Trophoblast cell (in vitro differentiated cells and primary cell): Measurements from ENCODE around the gene MGAT5.

Experiments
- DNase-seq, 2 donors: peaks; one replicate each; pipeline ENCODE4 v3.0.0-alpha.2; 2016
- H2AFZ ChIP-seq: 2 replicates; pipeline ENCODE4 v1.6.1; 2013; ENCODE audit warnings: low read length, moderate library complexity, mild to moderate bottlenecking; ENCODE audit not compliant: insufficient read depth, poor library complexity
- H2AK5ac ChIP-seq: 2 replicates; pipeline ENCODE4 v1.6.1; 2013; ENCODE audit warnings: mild to moderate bottlenecking, low read length
- H2BK120ac ChIP-seq: 2 replicates; pipeline ENCODE4 v1.6.1; 2013; ENCODE audit warnings: low read length, mild to moderate bottlenecking, moderate library complexity; ENCODE audit not compliant: insufficient read depth, poor library complexity
- H2BK12ac ChIP-seq: 2 replicates; pipeline ENCODE4 v1.6.1; 2013; ENCODE audit warnings: mild to moderate bottlenecking, low read length, moderate library complexity
- H2BK5ac ChIP-seq: 2 replicates; pipeline ENCODE4 v1.6.1; 2013; ENCODE audit warnings: low read length, low read depth, moderate library complexity, mild to moderate bottlenecking; ENCODE audit not compliant: poor library complexity
- H3K14ac ChIP-seq: 2 replicates; pipeline ENCODE4 v1.6.1; 2013; ENCODE audit warnings: mild to moderate bottlenecking, low read length
- H3K18ac ChIP-seq: 2 replicates; pipeline ENCODE4 v1.6.1; 2013; ENCODE audit warnings: mild to moderate bottlenecking, low read length
- H3K23ac ChIP-seq: 2 replicates; pipeline ENCODE4 v1.6.1; 2013; ENCODE audit warnings: low read length
- H3K27ac ChIP-seq: 2 replicates; pipeline ENCODE4 v1.5.1; 2013; ENCODE audit warnings: low read depth, mild to moderate bottlenecking, inconsistent platforms, low read length, moderate library complexity
- H3K27me3 ChIP-seq: 2 replicates; pipeline ENCODE4 v1.6.1; 2013; ENCODE audit warnings: inconsistent platforms, mild to moderate bottlenecking, low read length, moderate library complexity; ENCODE audit not compliant: insufficient read depth
- H3K36me3 ChIP-seq, 2 experiments: 1 replicate in 1 of 2; 2 replicates in 1 of 2; pipeline ENCODE4 v1.6.1; 2013; ENCODE audit warnings: low read length in 2 of 2, mild to moderate bottlenecking in 2 of 2, moderate library complexity in 1 of 2; ENCODE audit not compliant: insufficient read depth in 2 of 2, control insufficient read depth in 1 of 2
- H3K4ac ChIP-seq: 2 replicates; pipeline ENCODE4 v1.6.1; 2013; ENCODE audit warnings: low read depth, mild to moderate bottlenecking, low read length, moderate library complexity
- H3K4me1 ChIP-seq, 2 experiments: 1 replicate in 1 of 2; 2 replicates in 1 of 2; pipeline ENCODE4 v1.6.1; 2013; ENCODE audit warnings: low read length in 2 of 2, mild to moderate bottlenecking in 2 of 2, moderate library complexity in 1 of 2; ENCODE audit not compliant: insufficient read depth in 2 of 2, control insufficient read depth in 1 of 2
- H3K4me2 ChIP-seq: 2 replicates; pipeline ENCODE4 v1.6.1; 2013; ENCODE audit warnings: inconsistent platforms, mild to moderate bottlenecking, low read length, moderate library complexity
- H3K4me3 ChIP-seq: 2 replicates; pipeline ENCODE4 v1.5.1; 2013; ENCODE audit warnings: mild to moderate bottlenecking, low read depth, low read length, inconsistent platforms
- H3K79me1 ChIP-seq: one replicate; pipeline ENCODE4 v1.6.1; 2013; ENCODE audit warnings: low read length
- H3K79me2 ChIP-seq: 2 replicates; pipeline ENCODE4 v1.6.1; 2013; ENCODE audit warnings: low read length, mild to moderate bottlenecking; ENCODE audit not compliant: control insufficient read depth, insufficient read depth, poor library complexity
- H3K9ac ChIP-seq: 2 replicates; pipeline ENCODE4 v1.6.1; 2013; ENCODE audit warnings: mild to moderate bottlenecking, low read length
- H3K9me3 ChIP-seq: 2 replicates; pipeline ENCODE4 v1.6.1; 2013; ENCODE audit warnings: low read depth, mild to moderate bottlenecking, control low read depth, inconsistent platforms, low read length; ENCODE audit not compliant: insufficient read depth
- H4K12ac ChIP-seq: 2 replicates; pipeline ENCODE4 v1.6.1; 2013; ENCODE audit warnings: low read depth, mild to moderate bottlenecking, low read length, moderate library complexity
- H4K8ac ChIP-seq: 2 replicates; pipeline ENCODE4 v1.6.1; 2013; ENCODE audit warnings: low read depth, mild to moderate bottlenecking, low read length, moderate library complexity
- H4K91ac ChIP-seq: one replicate; pipeline ENCODE4 v1.6.1; 2013; ENCODE audit warnings: low read depth, mild to moderate bottlenecking, low read length, moderate library complexity
- WGBS: extraction: QIAGEN DNeasy Blood & Tissue Kit; methylation state at CpG from one replicate; pipeline ENCODE4 v1.1.7; 2013; ENCODE audit warnings: missing lambda C conversion rate; ENCODE audit not compliant: insufficient read length, insufficient coverage; ENCODE audit errors: extremely low coverage; 5-methylcytosine and 5-hydroxymethylcytosine counted together

The MGAT5 gene

GRCh38 chr2:134479696-134480330 lies 225.9 kb downstream of the MGAT5 start:
- no peak for DNase-seq
- no peaks in the 10 kb centered on the region for H3K79me1 ChIP-seq
- H3K14ac ChIP-seq, result no peak overlapping the region
- H2AFZ ChIP-seq, result no peak overlapping the region
- no CpG with 5 or more reads among the region's 4 CpGs for WGBS
- H3K23ac ChIP-seq, result no peak overlapping the region
- no peaks in the 10 kb centered on the region for H3K79me2 ChIP-seq
- no peaks in the 10 kb centered on the region for H3K36me3 ChIP-seq
- H3K4ac ChIP-seq, result no peak overlapping the region
- no peaks in the 10 kb centered on the region for H3K27me3 ChIP-seq
- no peak overlapping the region for H3K9ac ChIP-seq
- H3K4me1 ChIP-seq, result no peaks in the 10 kb centered on the region
- H2BK5ac ChIP-seq, result no peak overlapping the region
- H2AK5ac ChIP-seq, result no peak overlapping the region
- H3K27ac ChIP-seq, result no peak overlapping the region
- no peak overlapping the region for H4K12ac ChIP-seq
- H2BK120ac ChIP-seq, result no peak overlapping the region
- no peak overlapping the region for H3K4me3 ChIP-seq
- H4K91ac ChIP-seq, result no peak overlapping the region
- no peak overlapping the region for H4K8ac ChIP-seq
- H3K4me2 ChIP-seq, result no peak overlapping the region
- H3K18ac ChIP-seq, result no peak overlapping the region
- no peaks in the 10 kb centered on the region for H3K9me3 ChIP-seq
- no peak overlapping the region for H2BK12ac ChIP-seq

GRCh38 chr2:134482131-134482723 lies 228.4 kb downstream of the MGAT5 start:
- Histone ChIP-seq H2BK120ac (no peak overlapping the region), H3K23ac (no peak overlapping the region)

GRCh38 chr2:134482766-134483340 lies 229.0 kb downstream of the MGAT5 start:
- no peak overlapping the region for H4K8ac ChIP-seq
- no peaks in the 10 kb centered on the region for H3K27me3 ChIP-seq
- no CpG with 5 or more reads among the region's 15 CpGs for WGBS
- H3K9ac ChIP-seq, result no peak overlapping the region
- H4K12ac ChIP-seq, result no peak overlapping the region
- no peak overlapping the region for H2BK120ac ChIP-seq
- no peak overlapping the region for H2BK12ac ChIP-seq
- H3K79me1 ChIP-seq, result no peaks in the 10 kb centered on the region
- H3K4me1 ChIP-seq, result no peaks in the 10 kb centered on the region
- no peak overlapping the region for H2AK5ac ChIP-seq
- no peak overlapping the region for H3K4me3 ChIP-seq
- no peaks in the 10 kb centered on the region for H3K79me2 ChIP-seq
- H2AFZ ChIP-seq, result no peak overlapping the region
- no peak overlapping the region for H4K91ac ChIP-seq
- no peaks in the 10 kb centered on the region for H3K9me3 ChIP-seq
- no peak overlapping the region for H2BK5ac ChIP-seq
- H3K23ac ChIP-seq, result no peak overlapping the region
- H3K4me2 ChIP-seq, result no peak overlapping the region
- no peak for DNase-seq
- no peak overlapping the region for H3K18ac ChIP-seq
- no peak overlapping the region for H3K14ac ChIP-seq
- no peaks in the 10 kb centered on the region for H3K36me3 ChIP-seq
- H3K27ac ChIP-seq, result no peak overlapping the region
- no peak overlapping the region for H3K4ac ChIP-seq

More at GRCh38 chr2:134482131-134482723, 228.4 kb downstream of the MGAT5 start:
- Histone ChIP-seq H3K79me2 (no peaks in the 10 kb centered on the region), H3K4me2 (no peak overlapping the region), H3K27ac (no peak overlapping the region), H3K4me3 (no peak overlapping the region), H3K14ac (no peak overlapping the region), H2AFZ (no peak overlapping the region), H4K12ac (no peak overlapping the region), H3K4me1 (no peaks in the 10 kb centered on the region), H3K27me3 (no peaks in the 10 kb centered on the region), H3K36me3 (no peaks in the 10 kb centered on the region), H2BK5ac (no peak overlapping the region), H4K91ac (no peak overlapping the region), H3K9ac (no peak overlapping the region), H3K9me3 (no peaks in the 10 kb centered on the region), H3K79me1 (no peaks in the 10 kb centered on the region), H2AK5ac (no peak overlapping the region), H4K8ac (no peak overlapping the region), H3K18ac (no peak overlapping the region), H2BK12ac (no peak overlapping the region), H3K4ac (no peak overlapping the region)
- WGBS, result no CpG with 5 or more reads among the region's 6 CpGs
- DNase-seq, result no peak

- Histone ChIP-seq H4K91ac (no peak overlapping the region), H3K79me1 (no peaks in the 10 kb centered on the region), H3K9ac (no peak overlapping the region), H3K36me3 (no peaks in the 10 kb centered on the region), H3K14ac (no peak overlapping the region), H2BK120ac (no peak overlapping the region), H3K18ac (no peak overlapping the region), H3K23ac (no peak overlapping the region), H3K27ac (no peak overlapping the region), H3K27me3 (no peaks in the 10 kb centered on the region), H2AK5ac (no peak overlapping the region), H4K8ac (no peak overlapping the region), H2BK12ac (no peak overlapping the region), H3K4ac (no peak overlapping the region), H3K9me3 (no peaks in the 10 kb centered on the region), H3K4me3 (no peak overlapping the region), H3K79me2 (no peaks in the 10 kb centered on the region), H3K4me1 (no peaks in the 10 kb centered on the region), H2BK5ac (no peak overlapping the region), H2AFZ (no peak overlapping the region), H3K4me2 (no peak overlapping the region), H4K12ac (no peak overlapping the region)
- DNase-seq, result no peak
- WGBS, result no CpG with 5 or more reads among the region's 11 CpGs
Measured at GRCh38 chr2:134489732-134490384, 236.0 kb downstream of the MGAT5 start.
